ENCODE results near the gene LRRC36. TPM values are rescaled to one million over a fixed set of nuclear protein-coding genes. Genes with fewer than 3 reads are reported as not detected.

The LRRC36 gene
- total RNA-seq, 1 experiment from 2014 or later = not detected

DNA sequence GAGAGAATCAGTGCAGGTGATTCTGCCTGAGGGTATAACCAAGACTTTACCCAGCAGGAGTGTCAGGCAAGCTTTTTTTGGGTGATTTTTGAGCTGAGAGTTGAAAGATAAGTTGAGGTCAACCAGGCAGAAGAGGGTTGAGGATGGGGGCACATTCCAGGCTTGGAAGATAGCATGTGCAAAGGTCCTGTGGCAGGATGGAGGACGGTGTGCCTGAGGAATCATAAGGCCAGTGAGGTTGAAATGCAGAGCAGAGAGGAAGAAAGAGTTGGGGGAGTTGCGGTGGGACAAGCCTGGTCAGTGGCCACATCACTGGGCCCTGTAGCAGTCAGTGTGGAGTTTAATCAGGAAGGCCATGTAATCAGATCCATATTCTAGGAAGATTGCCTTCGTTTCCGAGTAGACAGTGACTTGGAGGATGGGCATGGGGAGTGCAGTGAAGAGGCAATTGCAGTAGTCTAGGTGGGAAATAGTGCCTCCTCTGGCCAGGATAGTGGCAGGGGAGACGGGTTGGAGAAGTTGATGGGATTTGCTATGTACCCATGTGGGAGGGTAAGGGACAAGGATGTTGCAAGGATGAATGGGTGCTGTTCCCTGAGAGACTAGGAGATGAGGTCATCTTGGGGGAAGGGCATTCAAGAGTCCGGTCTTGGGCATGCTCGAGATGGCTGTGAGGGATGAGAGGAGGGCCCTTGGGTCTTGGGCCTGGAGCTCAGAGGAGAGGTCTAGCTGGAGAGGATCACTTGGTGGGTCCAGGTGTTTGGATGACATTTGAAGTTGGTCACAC, 43.4 kb upstream of the LRRC36 start:
- peaks cover 7% of the 10 kb centered on the region for H3K4me1 ChIP-seq (ENCODE audit: insufficient read depth, low read length)
- peaks cover 6% of the 10 kb centered on the region; the same call in 1 of the 2 replicates for H3K79me2 ChIP-seq (ENCODE audit: low read length)
- TF ChIP-seq EZH2phosphoT487 (IDR thresholded peaks at IDR 0.05; ENCODE audit: borderline replicate concordance, low read length) (no peak), EZH2 (IDR thresholded peaks at IDR 0.05; ENCODE audit: low read length, unreplicated experiment) (no peak)
- TF ChIP-seq, protein P1, sequence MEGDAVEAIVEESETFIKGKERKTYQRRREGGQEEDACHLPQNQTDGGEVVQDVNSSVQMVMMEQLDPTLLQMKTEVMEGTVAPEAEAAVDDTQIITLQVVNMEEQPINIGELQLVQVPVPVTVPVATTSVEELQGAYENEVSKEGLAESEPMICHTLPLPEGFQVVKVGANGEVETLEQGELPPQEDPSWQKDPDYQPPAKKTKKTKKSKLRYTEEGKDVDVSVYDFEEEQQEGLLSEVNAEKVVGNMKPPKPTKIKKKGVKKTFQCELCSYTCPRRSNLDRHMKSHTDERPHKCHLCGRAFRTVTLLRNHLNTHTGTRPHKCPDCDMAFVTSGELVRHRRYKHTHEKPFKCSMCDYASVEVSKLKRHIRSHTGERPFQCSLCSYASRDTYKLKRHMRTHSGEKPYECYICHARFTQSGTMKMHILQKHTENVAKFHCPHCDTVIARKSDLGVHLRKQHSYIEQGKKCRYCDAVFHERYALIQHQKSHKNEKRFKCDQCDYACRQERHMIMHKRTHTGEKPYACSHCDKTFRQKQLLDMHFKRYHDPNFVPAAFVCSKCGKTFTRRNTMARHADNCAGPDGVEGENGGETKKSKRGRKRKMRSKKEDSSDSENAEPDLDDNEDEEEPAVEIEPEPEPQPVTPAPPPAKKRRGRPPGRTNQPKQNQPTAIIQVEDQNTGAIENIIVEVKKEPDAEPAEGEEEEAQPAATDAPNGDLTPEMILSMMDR (conservative IDR thresholded peaks at IDR 0.05; ENCODE audit: low read depth, low read length) = no peak; the same call in 1 of the 2 replicates
- H3K4me2 ChIP-seq (ENCODE audit: low read length) = no peak overlapping the region
- DNase-seq (peak; percentile 10), ATAC-seq (no peak)
- H3K36me3 ChIP-seq (ENCODE audit: low read depth, low read length) = no peaks in the 10 kb centered on the region
- no peaks in the 10 kb centered on the region for H4K20me1 ChIP-seq (ENCODE audit: low read length)
- ChIA-PET CTCF (no interaction called here), POLR2A (ENCODE audit: unreplicated experiment) (no interaction called here)
- no peaks in the 10 kb centered on the region for H3K27me3 ChIP-seq (ENCODE audit: low read length)
- no peaks in the 10 kb centered on the region for H3F3A ChIP-seq (ENCODE audit: low read length, unreplicated experiment)
- H3K9ac ChIP-seq (ENCODE audit: low read length) = no peak overlapping the region
- intact Hi-C loops (cut with micrococcal nuclease) = no loop called here
- no peaks in the 10 kb centered on the region for H3K9me2 ChIP-seq (replicated peaks; ENCODE audit: low read length)
- no peak overlapping the region for H2AFZ ChIP-seq (ENCODE audit: low read length)
- BruUV-seq (replicated peaks) = no TSS peak
- no peak overlapping the region for H3K4me3 ChIP-seq (ENCODE audit: low read length)
- no peaks in the 10 kb centered on the region for H3K9me3 ChIP-seq (ENCODE audit: low read length)
- H3K27ac ChIP-seq (ENCODE audit: low read length) = no peak overlapping the region

DNA sequence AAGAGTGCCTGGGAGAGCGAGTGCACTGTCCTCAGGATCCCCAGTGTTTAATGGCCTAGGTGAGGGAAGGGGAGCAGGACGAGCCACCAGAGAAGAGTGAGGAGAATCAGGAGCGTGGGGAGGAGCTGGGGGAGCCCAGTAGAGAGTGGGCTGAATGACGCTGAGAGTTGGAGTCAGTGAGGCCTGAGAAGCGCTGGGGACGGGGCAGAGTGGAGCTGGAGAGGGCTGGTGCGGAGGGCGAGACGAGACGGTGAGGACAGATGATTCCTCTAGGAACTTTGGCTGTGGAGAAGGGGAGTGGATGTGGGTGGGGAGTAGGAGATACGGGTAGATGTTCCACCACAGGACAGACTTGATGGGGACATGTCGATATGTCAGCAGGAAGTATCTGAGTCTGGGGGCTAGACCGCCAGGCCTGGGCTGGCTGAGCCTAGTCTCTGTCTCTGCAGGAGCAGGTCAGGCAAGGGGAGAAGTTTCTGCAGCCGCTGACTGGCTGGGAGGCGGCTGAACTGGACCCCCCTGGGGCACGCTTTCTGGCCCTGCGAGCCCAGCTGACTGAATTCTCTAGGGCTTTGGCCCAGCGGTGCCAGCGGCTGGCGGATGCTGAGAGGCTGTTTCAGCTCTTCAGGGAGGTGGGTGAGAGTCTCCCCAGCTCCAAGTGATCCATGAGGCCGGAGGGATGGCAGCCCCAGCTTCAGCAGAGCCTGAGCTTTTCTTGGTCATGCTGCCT, 42.6 kb upstream of the LRRC36 start:
- Histone ChIP-seq H3K4me3 (ENCODE audit: low read length) (no peak overlapping the region), H3K9me2 (replicated peaks; ENCODE audit: low read length) (no peaks in the 10 kb centered on the region), H3K4me2 (ENCODE audit: low read length) (no peak overlapping the region), H2AFZ (ENCODE audit: low read length) (no peak overlapping the region), H3K36me3 (ENCODE audit: low read depth, low read length) (no peaks in the 10 kb centered on the region), H3K27ac (ENCODE audit: low read length) (no peak overlapping the region), H3K79me2 (ENCODE audit: low read length) (no peaks in the 10 kb centered on the region), H3K9ac (ENCODE audit: low read length) (no peak overlapping the region), H3F3A (ENCODE audit: low read length, unreplicated experiment) (no peaks in the 10 kb centered on the region), H3K9me3 (ENCODE audit: low read length) (no peaks in the 10 kb centered on the region), H3K4me1 (ENCODE audit: insufficient read depth, low read length) (no peaks in the 10 kb centered on the region; the same call in 1 of the 2 replicates), H3K27me3 (ENCODE audit: low read length) (no peaks in the 10 kb centered on the region), H4K20me1 (ENCODE audit: low read length) (no peaks in the 10 kb centered on the region)
- POLR2A ChIA-PET (ENCODE audit: unreplicated experiment) = no interaction called here
- CTCF ChIA-PET = interaction anchor here (1.5 kb wide), 1 partner anchor 23 kb away, joined by 18 read pairs; no protein-coding TSS in a partner anchor
- DNase-seq (no peak), ATAC-seq (no peak)
- no TSS peak for BruUV-seq (replicated peaks)
- TF ChIP-seq EZH2 (IDR thresholded peaks at IDR 0.05; ENCODE audit: low read length, unreplicated experiment) (no peak), EZH2phosphoT487 (IDR thresholded peaks at IDR 0.05; ENCODE audit: borderline replicate concordance, low read length) (no peak)
- TF ChIP-seq, protein P1 (conservative IDR thresholded peaks at IDR 0.05; ENCODE audit: low read depth, low read length) = no peak
- intact Hi-C loops (cut with micrococcal nuclease) = no loop called here

Measured in PC-3 (cell line).